AG08396 (cell line): ENCODE data around the gene SLC17A9.

Experiments
- DNase-seq: peaks from one replicate; pipeline ENCODE4 v3.0.0; 2012; ENCODE audit warnings: low spot score, mixed read lengths

The SLC17A9 gene

DNA sequence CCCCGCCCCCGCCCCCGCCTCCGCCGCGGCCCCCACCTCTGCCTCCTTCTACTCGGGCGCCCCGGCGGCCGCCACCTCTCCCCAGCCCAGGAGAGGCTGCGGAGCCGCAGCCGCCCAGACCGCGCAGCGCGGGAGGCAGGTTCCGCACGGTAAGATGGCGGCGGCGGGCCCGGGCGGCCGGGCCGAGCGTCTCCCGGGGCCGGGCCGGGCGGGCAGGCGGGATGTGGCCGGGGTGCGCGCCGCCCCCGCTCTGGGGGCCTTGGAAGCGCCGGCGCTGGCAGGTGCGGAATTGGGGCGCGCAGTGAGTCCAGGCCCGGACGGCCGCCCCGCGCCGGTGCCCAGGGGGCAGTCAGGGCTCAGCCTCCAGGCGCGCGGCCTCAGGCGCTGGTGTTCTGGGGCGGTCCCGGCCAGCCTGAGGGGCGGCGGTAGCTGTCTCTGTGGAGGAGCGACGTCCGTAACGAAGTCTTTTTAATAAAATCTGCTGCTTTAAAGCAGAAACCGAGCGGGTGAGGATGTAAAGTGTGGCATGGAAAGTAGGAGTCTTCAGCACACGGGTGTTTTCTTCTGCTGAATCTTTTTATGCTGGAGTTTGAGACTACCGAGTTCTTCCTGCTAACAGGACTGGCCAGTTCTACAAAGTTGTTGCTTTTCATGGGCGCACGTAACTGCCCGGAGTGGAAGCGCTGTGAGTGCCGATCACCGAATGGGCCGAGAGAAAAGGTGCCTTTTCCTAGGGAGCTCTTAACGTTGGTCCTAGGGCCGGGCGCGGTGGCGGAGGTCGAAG, 14.2 kb upstream of the SLC17A9 start, which contains the start of gene GID8:
GID8 (plus strand) TSS at position 43 of the 784 bp plus-strand sequence. CDS start 3,356 bp downstream, outside the sequence.
- peak; percentile 70 for DNase-seq

DNA sequence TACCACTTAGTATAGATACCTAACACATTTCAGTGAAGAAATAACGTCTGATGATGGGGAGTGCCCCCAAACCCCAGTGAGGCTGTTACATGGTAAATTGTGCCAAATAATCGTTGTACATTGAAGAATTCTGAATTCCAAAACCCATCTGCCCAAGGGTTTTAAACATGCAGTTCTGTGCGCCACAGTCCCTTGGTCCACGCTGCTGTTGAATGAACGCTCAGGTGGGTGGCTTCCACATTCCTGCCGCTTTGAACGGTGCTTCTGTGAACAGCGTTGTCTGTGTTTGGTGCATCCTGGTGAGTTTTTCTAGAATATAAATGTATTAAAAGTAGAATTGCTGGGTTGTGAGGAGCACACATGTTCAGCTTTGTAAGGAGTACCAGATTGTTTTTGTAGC, 11.6 kb upstream of the SLC17A9 start:
- DNase-seq = no peak

DNA sequence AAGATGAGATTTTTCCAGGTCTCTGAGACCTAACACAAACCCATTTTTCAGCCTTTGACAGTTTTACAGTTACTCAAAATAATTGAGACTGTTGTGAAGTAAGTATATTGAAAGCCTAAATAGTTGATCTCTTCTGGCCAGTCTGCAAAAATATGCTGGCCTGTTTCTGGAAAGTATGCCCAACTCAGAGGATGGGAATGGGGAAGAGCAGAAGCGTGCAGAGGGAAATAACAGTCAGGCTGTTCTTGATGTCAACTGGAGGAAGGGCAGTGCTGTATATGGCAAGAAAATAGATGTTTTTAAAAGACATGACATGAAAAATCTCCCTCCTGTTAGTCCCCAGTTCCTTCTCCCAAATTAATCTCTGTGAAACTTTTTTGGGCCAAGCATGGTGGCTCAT, 10.7 kb upstream of the SLC17A9 start:
- no peak for DNase-seq

- DNase-seq = no peak
Measured at GRCh38 chr20:62942456-62942855, 10.1 kb upstream of the SLC17A9 start.

GRCh38 chr20:62943396-62943795, 9.1 kb upstream of the SLC17A9 start:
- DNase-seq = no peak

GRCh38 chr20:62944184-62944583, 8.3 kb upstream of the SLC17A9 start:
- DNase-seq = no peak

DNA sequence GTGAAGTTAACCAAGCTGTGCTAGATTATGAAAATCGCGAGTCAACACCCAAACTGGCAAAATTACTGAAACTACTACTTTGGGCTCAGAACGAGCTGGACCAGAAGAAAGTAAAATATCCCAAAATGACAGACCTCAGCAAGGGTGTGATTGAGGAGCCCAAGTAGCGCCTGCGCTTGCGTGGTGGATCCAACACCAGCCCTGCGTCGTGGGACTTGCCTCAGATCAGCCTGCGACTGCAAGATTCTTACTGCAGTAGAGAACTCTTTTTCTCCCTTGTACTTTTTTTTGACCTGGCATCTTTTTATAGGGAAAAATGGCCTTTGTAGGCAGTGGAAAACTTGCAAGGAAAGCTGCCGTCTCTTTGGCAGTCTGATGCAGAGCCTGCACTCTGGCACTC, 7.8 kb upstream of the SLC17A9 start:
- no peak for DNase-seq

GRCh38 chr20:62945771-62946339, 6.7 kb upstream of the SLC17A9 start:
- no peak for DNase-seq

DNA sequence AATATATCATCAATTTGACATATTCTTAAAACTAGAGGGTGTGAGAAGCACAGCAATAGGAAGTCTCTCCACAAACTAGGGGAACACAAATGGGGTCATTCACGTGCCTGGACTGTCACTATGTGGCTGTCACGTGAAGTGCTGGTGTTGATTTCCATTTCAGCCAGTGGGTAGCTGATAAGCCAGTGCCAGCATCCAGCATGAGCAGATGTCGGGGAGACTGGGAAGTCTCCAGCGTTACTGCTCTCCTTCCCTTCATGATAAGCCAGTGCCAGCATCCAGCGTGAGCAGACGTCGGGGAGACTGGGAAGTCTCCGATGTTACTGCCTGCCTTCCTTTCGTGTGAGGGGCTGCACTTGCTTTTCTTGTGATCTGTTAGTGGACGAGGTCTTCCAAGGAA, 5.6 kb upstream of the SLC17A9 start:
- DNase-seq = no peak

GRCh38 chr20:62947532-62948300, 4.8 kb upstream of the SLC17A9 start:
- DNase-seq = no peak

DNA sequence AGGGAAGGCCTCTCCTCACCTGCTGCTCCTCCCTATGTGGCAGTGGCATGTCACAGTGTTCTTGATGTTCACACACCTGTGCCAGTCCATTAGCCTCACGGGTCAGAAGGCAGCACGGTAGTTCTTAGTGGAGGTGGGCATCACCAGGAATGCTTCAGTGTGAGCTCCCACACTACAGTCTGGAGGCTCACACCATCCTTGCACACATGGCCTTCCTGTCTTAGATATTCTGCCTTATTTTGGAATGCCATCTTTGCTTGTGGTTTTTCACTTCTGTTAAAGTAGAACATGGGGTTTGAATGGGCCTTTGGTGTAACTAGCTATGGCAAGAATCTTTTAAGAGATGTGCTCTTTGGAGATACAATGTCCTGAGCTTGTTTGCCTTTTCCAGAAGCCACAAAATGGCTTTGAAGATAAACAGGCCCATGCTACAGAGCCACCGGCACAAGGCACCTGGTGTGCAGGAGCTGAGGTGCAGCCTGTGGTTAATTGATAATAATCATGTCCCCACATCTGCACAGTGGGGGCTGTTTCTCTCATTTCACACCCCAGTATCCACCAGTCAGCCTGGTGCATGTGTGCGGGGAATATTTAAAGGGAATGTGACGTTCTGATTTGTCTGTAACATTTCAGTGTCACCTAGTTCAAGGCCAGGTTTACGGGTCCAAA, 3.2 kb upstream of the SLC17A9 start:
- DNase-seq = no peak

DNA sequence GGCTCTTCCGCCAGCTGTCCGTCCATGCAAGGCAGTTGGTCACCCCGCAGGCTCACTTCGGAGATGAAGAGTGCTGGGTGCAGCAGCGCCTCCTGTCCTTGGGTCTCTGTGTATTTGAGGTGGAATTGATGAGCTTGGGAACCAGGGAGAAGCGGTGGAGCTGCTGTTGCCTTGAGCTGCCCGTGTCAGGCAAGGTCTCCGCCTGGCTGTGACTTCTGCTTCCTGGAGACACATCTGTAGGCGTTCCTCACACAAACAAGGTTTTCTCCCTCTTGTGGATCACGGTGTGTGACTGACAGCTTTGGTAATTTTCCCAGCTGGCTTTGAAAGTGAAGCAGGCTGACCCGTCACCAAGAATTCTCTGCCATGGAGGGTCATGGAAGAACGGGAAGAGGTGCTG, 2.5 kb upstream of the SLC17A9 start:
- DNase-seq = no peak

- DNase-seq = no peak
Measured at GRCh38 chr20:62950741-62951140, 1.8 kb upstream of the SLC17A9 start.

DNA sequence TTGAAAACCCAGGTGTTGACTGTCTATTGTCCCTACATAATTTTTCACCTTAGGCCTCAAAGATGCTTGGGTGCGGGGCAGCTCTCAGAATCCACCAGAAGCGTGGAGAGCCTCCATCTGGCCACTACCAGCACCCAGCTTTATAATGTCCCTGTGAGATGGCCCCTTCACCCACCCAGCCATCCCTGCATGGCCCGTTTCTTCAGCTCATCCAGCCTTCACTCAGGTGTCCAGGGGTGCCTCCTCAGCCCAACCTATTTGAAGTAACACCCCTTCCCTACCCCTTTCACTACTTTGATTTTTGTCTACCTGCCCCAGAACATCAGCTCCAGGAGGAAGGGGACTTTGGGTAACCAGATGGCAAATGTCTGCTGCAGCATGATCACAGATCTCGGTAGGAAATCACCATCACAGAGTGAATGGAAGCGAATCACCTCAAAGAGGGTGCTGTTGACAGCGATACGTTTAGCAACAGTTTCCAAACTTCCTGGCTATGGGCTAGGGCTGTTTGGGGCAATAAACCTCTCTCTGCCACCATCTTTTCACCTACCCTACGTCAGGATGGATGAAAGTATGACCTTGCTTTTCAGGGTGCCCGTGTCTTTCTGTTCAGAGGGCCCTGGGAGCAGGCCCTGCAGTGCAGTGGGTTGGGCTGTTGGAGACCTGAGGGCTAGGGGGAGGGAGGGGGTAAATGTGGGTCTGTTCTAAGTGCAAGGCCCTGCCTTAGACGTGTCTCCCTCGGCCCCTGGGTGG, 1.2 kb upstream of the SLC17A9 start:
- no peak for DNase-seq

GRCh38 chr20:62951896-62952372, 575 bp upstream of the SLC17A9 start:
- DNase-seq = no peak

DNA sequence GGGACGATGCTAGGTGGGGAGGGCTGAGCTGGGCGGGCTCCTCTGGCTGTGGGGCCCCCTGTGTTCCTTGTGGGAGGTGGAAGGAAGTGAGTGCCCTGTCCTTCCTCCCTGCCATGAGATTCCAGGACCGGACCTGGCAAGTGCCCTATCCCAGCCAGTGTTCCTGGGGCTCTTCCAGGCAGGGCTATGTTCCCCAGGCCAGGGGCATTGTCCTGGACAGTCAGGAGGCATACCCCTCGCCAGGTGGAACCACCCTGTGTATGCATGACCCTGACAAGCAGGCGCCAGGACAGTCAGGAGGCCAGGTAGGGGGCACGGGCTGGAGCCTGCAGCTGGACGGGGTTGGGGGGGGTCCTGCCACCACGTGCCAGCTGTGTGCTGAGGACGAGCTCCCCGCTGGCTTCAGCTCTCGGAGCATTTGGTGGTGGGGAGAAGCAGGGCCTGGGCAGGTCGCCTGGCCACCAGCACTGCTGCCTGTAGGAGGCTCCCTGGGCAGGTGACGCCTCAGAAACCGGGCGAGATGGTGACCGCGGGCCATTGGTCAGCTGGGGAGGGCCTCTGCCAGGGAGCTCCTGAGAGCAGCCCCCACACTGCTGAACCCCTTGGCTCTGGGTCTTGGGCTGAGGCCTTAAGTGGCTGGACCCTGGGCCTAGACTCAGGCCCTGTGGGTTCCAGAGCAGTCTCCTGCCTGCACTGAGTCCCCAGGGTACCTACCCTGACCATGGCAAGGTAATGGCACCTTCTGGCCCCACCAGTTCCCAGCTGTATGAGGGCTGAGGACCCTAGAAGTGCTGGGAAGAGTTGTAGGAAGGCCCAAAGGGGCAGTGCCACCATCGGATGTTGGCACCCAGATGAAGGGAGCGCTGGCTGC, 694 bp downstream of the SLC17A9 start:
- no peak for DNase-seq

GRCh38 chr20:62953839-62954703, 1.6 kb downstream of the SLC17A9 start:
- DNase-seq = peak; percentile 88

DNA sequence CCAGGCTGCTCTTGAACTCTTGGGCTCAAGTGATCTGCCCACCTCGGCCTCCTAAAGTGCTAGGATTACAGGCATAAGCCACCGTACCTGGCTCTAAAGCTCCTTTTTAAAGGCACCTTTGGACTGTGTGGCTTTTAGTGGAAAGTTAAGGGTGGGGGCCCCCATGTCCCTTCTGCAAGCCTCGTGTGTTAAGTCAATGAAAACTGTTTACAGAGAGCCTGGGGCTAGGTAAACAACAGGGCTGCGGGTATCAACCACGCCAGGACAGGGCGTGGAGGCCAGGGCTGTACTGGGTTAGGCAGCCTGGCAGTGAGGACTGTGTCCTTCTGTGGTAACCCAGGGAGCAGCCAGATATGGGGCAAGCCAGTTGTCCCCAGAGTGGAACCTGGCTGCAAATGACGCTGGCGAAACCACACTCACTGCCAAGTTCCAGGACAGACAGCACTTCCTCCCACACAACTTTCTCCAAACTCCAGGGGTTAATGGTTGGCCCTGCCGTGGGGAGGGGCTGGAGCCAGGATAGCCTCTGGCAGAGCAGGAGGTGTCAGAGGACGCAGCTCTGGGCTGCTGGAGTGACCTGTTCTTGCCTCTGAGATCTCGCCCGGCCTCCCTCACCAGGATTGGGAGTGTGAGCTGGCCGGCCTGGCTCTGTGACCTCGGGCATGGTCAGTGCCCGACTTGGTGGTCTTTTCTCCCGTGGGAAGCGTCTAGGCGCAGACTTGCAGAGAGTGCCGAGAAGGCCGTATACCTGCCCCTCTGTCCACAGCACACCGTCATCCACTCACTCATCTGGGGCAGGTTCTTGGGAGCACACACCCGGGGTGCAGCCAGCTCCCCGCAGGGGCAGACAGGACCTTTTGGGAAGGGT, 3.2 kb downstream of the SLC17A9 start:
- DNase-seq = no peak
